UCSD-AML1 (cell line): Measurements from ENCODE around the gene OTOS.

ENCODE experiments used
- DNase-seq: peaks from one replicate; lab custom pipeline; 2025; ENCODE audit not compliant: unreplicated experiment; lab: John Stamatoyannopoulos, UW

OTOS gene

DNA sequence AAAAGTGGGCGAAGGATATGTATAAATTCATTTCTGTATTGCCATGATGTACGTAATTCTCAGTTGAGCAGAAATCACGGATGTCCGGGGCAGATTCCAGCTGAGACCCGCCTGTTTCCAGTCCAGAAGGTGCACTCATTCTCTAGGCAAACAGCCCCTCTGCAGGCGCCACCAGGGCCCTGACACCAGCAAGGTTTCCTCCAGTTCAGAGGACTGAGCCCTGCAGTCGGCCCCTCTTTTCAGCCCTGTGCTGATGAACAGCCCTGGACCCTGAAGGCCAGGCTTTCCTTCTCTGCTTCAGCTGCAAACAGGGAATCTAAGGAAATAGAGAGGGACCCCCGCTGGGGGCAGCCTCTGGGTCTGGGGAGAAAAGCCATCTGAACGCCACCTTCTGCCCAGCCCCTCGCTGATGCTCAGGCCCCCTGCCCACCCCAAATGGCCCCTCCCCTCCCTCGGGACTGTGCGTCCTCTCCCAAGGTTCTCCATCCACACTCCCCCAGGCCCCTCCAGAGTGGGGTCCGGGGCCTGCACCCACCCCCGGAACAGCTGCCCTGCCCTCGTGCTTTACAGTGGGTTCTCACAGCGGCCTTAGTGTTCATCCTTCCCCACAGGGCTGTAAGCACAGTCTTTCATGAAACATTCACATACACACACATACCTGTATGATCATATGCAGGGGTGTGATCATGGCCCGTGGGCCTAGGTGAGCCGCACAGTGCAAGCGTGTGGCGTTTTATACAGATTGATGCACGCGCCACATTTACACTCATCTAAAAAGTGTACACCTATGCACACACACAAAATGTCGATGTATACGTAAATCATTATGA lies 16.4 kb downstream of the OTOS start:
- no peak for DNase-seq

DNA sequence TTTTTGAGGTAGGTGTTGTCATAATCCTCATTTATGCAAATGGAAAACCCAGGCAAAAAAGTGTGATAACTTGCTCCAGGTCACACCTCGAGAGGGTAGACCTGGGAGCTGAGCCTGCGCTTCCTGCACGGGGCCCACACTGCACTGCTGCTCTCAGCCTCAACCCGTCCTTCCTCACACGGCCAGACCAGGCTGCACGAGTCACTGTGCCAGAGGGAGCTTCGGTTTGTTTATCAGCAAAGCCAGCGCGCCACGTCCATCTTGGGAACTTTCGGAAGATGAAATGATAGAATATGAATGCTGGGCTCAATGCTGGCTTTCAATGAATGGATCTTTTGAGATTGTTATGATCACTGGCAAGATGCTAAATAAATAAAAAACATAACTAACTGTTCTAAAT lies 18.8 kb downstream of the OTOS start:
- no peak for DNase-seq

DNA sequence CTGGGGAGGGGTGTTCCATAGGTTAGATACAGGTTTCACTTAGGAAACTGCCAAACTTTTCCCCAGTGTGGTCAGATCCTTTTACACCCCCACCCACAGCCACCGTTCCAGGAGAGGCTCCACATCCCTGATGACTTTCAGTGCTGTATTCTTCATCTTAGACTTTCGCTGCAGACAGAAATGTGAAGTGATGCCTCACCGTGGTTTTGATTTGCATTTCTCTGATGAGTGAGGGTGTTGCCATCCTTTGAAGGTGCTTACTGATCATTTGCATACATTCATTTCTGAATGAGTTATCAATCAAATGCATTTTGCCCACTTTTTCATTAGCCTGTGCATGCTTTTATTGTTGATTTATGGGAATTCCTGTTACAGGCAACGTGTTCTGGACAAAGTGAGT lies 19.3 kb downstream of the OTOS start:
- DNase-seq: no peak

DNA sequence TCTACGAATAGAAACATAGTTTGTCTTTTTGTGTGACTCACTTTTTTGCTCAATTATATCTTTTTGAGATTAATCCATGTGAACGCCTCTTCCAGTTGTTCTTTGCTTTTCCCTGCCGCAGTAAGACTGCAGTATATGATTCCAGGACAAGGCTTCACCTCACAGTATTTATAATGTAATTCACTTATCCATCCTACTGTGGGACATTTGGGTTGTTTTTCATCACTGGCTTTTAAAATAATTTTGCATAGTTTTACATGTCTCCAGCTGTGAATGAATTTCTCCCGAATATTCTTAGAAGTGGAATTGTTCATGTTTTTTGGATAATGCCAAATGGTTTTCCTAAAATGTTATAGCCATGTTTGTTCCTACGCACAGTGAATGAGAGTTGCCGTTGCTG lies 26.2 kb downstream of the OTOS start:
- no peak for DNase-seq

DNA sequence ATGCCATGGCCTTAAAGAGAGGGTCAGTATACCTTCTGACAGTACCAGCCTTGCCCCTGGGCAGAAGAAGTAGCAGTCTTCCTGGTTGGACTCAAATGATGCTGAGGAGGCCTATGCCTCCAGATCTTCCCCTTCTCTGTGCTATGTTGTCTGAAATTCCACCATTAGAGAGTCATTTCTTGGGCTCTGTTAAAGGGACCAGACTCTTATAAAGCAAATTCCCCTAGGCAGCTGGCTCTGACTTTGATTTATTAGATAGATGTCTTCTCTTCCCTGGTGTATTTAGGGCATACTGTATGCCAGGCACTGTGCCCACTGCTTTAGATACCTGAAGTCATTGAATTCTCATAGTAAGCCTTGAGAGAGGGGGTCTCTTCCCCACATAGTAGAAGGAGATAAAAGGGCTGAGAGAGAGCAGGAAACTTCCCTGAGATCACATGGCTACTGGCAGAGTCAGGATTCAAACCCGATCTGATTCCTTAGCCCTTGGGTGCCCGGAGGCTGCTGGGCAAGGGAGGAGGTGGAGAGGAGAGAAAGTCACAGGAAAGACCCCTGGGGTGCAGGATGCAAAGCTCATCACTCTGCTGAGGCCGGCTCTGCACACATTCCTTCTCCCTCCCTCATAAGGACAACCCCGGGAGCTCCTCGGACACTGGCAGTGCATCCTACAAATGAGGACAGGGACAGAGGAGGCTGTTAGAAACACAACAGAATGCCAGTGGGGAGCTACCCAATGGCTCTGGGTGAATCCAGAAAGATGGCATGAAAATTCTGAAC lies 27.4 kb downstream of the OTOS start:
- DNase-seq: no peak

DNA sequence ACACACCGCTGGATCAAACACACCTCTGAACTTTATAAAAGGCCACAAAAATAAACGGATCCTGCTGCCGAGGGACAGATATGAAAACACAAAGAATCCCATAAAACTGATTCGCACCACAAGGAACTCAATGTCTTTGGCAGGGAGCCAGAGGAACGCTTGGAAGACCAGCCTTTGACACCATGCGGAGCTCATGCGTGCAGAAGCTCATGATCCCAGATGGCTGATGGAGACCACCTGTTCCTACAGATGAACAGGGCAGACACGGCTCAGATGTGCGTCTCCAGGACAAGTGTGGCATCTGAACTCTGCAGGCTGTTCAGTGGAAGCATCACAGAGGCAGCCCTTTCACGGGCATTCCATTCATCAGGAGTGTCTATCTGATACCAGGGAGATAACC lies 29.2 kb downstream of the OTOS start:
- DNase-seq: no peak

DNA sequence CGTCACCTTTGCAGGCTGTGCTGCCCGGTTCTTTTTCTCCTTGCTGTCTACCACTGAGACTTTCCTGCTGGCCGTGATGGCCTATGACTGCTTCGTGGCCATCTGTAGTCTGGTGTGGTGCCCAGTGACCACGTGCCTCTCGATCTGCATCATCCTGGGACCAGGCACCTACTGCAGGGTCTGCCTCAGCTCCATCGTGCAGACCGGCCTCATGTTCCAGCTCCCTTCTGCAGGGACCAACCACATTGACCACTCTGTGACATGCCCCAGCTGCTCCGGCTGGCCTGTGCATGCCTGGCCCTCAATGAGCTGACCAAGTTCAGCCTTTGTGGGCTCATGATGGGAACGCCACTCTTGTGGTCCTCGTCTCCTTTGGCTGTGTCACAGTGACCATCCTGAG lies 31.1 kb downstream of the OTOS start:
- no peak for DNase-seq

DNA sequence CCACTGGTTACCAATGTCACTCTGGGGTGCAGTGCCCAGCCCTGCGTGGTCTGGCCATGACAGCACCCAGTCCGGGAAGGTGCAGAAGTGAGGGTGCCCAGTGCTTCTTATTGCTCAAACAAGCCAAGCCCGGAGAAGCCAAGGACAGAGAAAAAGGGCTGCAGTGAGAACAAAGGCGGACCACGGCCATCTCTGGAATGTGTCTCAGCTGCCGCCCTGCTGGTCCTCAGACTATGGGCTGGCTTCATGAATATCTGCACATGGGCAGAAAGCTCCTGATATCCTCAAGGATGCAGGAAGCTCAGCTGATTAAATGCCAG lies 33.0 kb downstream of the OTOS start:
- DNase-seq: no peak

DNA sequence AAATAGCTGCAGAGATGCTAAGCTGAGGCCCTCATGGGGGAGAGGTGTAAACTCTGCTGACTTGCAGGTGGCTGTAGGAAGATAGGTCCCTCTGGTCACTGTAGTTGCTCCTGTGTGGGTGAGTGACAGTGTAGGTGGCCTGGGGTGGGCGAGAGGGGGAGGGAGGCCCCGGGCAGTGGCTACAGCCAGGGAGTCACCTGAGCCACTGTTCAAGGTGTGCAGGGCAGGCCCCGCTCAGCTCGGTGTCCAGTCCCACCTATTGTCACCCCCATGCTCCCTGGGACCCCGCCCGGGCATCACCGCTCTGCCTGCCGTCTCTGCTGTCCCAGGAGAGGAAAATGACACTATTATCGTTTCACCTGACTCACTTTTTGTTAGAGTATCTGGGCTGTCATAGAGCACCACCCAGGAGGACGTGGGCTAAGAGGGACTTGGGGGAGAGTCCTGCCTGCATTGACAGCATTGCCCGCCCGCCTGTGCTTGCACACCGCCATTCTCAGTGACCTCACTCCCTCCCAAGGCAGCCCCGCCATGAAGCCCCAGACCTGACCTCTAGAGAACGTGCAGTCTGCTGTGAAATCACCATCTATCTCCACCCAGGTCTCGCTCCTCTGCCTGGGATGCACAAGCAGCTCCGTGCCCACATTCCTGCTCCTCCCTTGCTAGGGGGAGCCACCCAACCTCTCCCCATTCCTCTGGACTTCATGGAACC lies 33.5 kb downstream of the OTOS start:
- DNase-seq: no peak

DNA sequence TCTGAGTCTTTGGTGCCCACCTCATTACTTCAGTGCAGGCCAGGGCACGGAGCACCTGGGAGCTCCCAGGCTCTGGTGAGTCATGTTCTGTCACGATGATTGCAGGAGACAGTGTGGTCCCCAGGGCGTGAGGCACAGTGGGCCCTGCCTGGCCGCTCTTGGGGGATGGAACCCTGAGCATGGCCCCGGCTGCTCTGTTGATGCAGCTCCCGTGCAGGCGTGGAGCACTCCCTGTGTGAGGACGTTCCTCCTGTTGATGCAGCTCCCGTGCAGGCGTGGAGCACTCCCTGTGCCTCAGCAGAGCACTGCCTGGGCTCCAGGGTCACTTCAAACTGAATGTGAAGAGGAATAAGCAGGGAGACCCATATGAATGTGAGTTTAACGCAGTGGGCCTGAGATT lies 34.5 kb downstream of the OTOS start:
- DNase-seq: no peak

DNA sequence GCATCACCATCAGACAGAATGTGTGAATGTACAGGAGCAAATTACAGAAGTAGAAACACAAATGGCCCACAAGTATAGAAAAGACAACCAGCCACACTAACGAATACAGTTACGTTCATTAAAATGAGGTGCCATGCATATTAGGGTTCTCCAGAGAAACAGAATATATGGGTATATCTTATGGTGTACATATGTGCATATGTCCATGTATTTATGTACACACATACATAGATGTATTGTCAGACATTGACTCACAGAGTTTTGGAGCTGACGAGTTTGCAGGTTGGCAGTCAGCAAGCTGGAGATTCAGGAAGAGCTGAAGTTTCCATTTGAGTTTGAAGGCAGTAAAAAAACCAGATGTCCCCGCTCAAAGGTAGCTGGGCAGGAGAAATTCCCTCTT lies 37.3 kb downstream of the OTOS start:
- DNase-seq: no peak

DNA sequence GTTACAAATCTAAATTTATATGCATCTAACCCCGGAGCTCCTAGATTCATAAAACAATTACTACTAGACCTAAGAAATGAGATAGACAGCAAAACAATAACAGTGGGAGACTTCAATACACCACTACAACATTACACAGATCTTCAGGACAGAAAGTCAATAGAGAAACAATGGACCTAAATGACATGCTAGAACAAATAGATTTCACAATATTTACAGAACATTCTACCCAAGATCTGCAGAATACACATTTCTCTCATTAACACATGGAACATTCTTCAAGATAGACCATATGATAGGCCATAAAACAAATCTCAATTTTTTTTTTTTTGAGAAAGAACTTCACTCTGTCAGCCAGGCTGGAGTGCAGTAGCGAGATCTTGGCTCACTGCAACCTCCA lies 42.1 kb downstream of the OTOS start:
- no peak for DNase-seq

DNA sequence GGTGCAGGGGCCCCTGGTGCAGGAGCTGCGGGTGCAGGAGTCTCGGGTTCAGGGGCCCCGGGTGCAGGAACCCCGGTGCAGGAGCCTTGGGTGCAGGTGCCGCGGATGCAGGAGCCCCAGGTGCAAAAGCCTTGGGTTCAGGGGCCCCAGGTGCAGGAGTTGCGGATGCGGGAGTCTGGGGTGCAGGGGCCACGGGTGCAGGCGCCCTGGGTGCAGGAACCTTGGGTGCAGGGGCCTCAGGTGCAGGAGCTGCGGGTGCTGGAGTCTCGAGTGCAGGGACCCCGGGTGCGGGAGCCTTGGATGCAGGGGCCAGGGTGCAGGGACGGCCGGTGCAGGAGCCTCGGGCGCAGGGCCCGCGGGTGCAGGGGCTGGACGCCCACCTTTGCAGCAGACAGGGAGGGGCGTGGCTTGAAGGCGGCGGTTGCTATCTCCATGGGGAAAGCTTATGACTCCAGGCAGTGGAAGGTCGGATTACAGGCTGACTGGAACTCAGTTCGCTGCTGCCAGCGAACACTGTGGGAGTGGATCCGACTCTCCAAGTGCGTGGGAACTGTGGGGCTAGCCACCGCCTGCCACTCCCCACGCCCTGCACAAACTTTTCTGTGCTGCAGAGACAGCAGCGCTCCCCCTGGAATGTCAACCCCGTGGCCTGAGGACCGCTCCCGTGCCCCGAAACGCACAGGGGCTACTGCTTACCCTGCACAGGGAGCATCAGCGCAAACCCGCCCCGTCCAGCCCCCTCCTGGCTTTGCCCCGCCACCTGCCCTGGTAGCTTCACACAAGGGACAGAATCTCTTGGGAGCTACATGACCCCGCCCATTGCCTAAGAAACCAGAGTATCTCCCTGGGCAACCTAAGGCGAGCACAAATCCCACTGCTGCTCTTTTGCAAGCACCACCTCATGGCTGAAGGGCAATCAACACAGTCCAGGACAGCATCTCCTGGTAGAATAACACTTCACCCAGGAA lies 44.6 kb downstream of the OTOS start:
- no peak for DNase-seq

DNA sequence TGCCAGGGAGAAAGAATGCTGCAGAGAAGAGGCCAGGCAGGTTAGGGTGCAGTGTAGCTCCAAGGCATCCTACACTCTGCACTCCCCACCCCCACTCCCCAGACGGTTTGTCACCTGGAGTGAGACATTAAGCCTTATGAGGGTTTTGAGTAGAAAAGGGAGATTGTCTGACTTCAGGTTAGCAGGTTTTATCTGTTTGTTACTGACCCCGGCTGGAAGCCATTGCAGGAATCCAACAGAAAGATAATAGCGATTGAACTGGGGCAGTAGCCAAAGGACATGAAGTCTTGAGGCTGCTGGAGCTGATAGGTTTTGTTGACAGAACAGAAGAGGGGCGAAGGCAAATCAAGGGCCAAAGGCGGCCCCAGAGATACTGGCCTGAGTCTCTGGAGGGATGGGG lies 51.2 kb downstream of the OTOS start:
- no peak for DNase-seq
